Measurements from ENCODE around the gene STK31. TPM values are rescaled to one million over a fixed set of nuclear protein-coding genes. Genes with fewer than 3 reads are reported as not detected.
"Not testable (repeated sequence)": the region's sequence is repeated elsewhere in the genome, so short reads cannot be mapped to it uniquely, and the experiment has no call there.

The STK31 gene
- total RNA-seq, 1 donor from 2014 or later = 1.6 TPM

- Histone ChIP-seq H3K27ac (no peak overlapping the region), H3K4me1 (no peaks in the 10 kb centered on the region), H3K4me3 (no peak overlapping the region), H3K36me3 (no peaks in the 10 kb centered on the region), H3K27me3 (no peaks in the 10 kb centered on the region), H3K9me3 (no peaks in the 10 kb centered on the region)
- intact Hi-C loops (cut with DNase I) = no loop called here
- no peak for DNase-seq (ENCODE audit: low spot score in 2 of 2)
- TF ChIP-seq CTCF (IDR thresholded peaks at IDR 0.05) = no peak
Observed at GRCh38 chr7:23863209-23863787, 153.3 kb downstream of the STK31 start.

- intact Hi-C loops (cut with DNase I) = no loop called here
Observed at GRCh38 chr7:23864973-23865372, 155.0 kb downstream of the STK31 start.

GRCh38 chr7:23873306-23873705 lies 163.3 kb downstream of the STK31 start:
- no peak for TF ChIP-seq CTCF (IDR thresholded peaks at IDR 0.05)
- no peaks in the 10 kb centered on the region for H3K27me3 ChIP-seq

More at GRCh38 chr7:23864973-23865372, 155.0 kb downstream of the STK31 start:
- Histone ChIP-seq H3K4me3 (no peak overlapping the region), H3K36me3 (no peaks in the 10 kb centered on the region), H3K27me3 (no peaks in the 10 kb centered on the region), H3K9me3 (no peaks in the 10 kb centered on the region), H3K27ac (no peak overlapping the region), H3K4me1 (no peaks in the 10 kb centered on the region)
- no peak for DNase-seq (ENCODE audit: low spot score in 2 of 2)
- no peak for TF ChIP-seq CTCF (IDR thresholded peaks at IDR 0.05)

GRCh38 chr7:23876526-23876925 lies 166.5 kb downstream of the STK31 start:
- H3K4me3 ChIP-seq; H3K36me3 ChIP-seq; H3K27me3 ChIP-seq; H3K27ac ChIP-seq; DNase-seq (ENCODE audit: low spot score in 2 of 2); intact Hi-C loops (cut with DNase I); H3K4me1 ChIP-seq; H3K9me3 ChIP-seq: not testable (repeated sequence)

More at GRCh38 chr7:23873306-23873705, 163.3 kb downstream of the STK31 start:
- intact Hi-C loops (cut with DNase I) = no loop called here
- no peak overlapping the region for H3K27ac ChIP-seq
- no peaks in the 10 kb centered on the region for H3K9me3 ChIP-seq
- H3K4me1 ChIP-seq = no peaks in the 10 kb centered on the region
- DNase-seq (ENCODE audit: low spot score in 2 of 2) = no peak
- no peaks in the 10 kb centered on the region for H3K36me3 ChIP-seq
- no peak overlapping the region for H3K4me3 ChIP-seq

Other genes starting within 250 kb of the STK31 start
- not detected for gene IGF2BP3, start 239.7 kb upstream of the STK31 start, total RNA-seq
- 14.4 TPM for gene TRA2A, start 178.2 kb upstream of the STK31 start, total RNA-seq
- gene CCDC126, start 112.8 kb upstream of the STK31 start, total RNA-seq = 140 TPM
- gene FAM221A, start 30.0 kb upstream of the STK31 start, total RNA-seq = 10.1 TPM